ENCODE results near the gene DMGDH. TPM values are rescaled to one million over a fixed set of nuclear protein-coding genes. Genes with fewer than 3 reads are reported as not detected.

The DMGDH gene
- 1.3 TPM for polyA plus RNA-seq
- long read RNA-seq, donor 1: 0 reads
- long read RNA-seq, donor 2: 0 reads
- long read RNA-seq, donor 3, partial matches to known transcripts: 10 of 10 reads
- long read RNA-seq, donor 3, other reads (novel, unspliced or antisense): 0 of 10 reads
- long read RNA-seq, donor 4: 0 reads
- long read RNA-seq, donor 5: 0 reads
- long read RNA-seq, donor 6: 0 reads
- long read RNA-seq, donor 7: 0 reads
- long read RNA-seq, donor 8: 0 reads
- long read RNA-seq, donor 9: 0 reads
- long read RNA-seq, donor 10: 0 reads
- long read RNA-seq, donor 11: 0 reads

- H3K4me3 ChIP-seq (ENCODE audit: low read length): peak within 1 kb of the TSS; percentile 40
- peak; percentile 25 to 55 for DNase-seq
- peaks cover 4% of the 10 kb centered on the region for H3K27me3 ChIP-seq (ENCODE audit: control insufficient read depth, insufficient read depth, low read length)
- H3K9me3 ChIP-seq (ENCODE audit: control insufficient read depth, low read depth, low read length): peaks cover 6% of the 10 kb centered on the region
- WGBS (ENCODE audit: insufficient coverage, low lambda C conversion rate): no CpG with 5 or more reads among the region's 79 CpGs
- H3K4me1 ChIP-seq (ENCODE audit: control insufficient read depth, insufficient read depth, low read length): peaks cover 9% of the 10 kb centered on the region
- H3K36me3 ChIP-seq (ENCODE audit: control insufficient read depth, insufficient read depth, low read length): no peaks in the 10 kb centered on the region
- H3K27ac ChIP-seq (ENCODE audit: low read length): no peak within 1 kb of the TSS
Measured at GRCh38 chr5:79069488-79070349, at the start of gene DMGDH, which contains the start of gene BHMT2. DMGDH (minus strand) TSS chr5:79069674; CDS start chr5:79069620, 54 bp downstream. BHMT2 (plus strand) TSS chr5:79069767; CDS start chr5:79069783, 16 bp downstream.

GRCh38 chr5:79112703-79113058 is 43.2 kb upstream of the DMGDH start:
- Histone ChIP-seq H3K4me3 (ENCODE audit: low read length) (no peak overlapping the region), H3K36me3 (ENCODE audit: control insufficient read depth, insufficient read depth, low read length) (no peaks in the 10 kb centered on the region), H3K9me3 (ENCODE audit: control insufficient read depth, low read depth, low read length) (peaks cover 9% of the 10 kb centered on the region), H3K27ac (ENCODE audit: low read length) (no peak overlapping the region), H3K4me1 (ENCODE audit: control insufficient read depth, insufficient read depth, low read length) (peaks cover 12% of the 10 kb centered on the region), H3K27me3 (ENCODE audit: control insufficient read depth, insufficient read depth, low read length) (peaks cover 31% of the 10 kb centered on the region)
- no peak for DNase-seq
- WGBS (ENCODE audit: insufficient coverage, low lambda C conversion rate): no CpG with 5 or more reads among the region's 5 CpGs

- H3K4me3 ChIP-seq (ENCODE audit: low read length): peak overlapping the region; percentile 26
- WGBS (ENCODE audit: insufficient coverage, low lambda C conversion rate): 60% methylated on average over 2 of the region's 39 CpGs
- H3K9me3 ChIP-seq (ENCODE audit: control insufficient read depth, low read depth, low read length): peaks cover 9% of the 10 kb centered on the region
- H3K27ac ChIP-seq (ENCODE audit: low read length): no peak overlapping the region
- no peak for DNase-seq
- H3K36me3 ChIP-seq (ENCODE audit: control insufficient read depth, insufficient read depth, low read length): no peaks in the 10 kb centered on the region
- peaks cover 31% of the 10 kb centered on the region for H3K27me3 ChIP-seq (ENCODE audit: control insufficient read depth, insufficient read depth, low read length)
- peaks cover 16% of the 10 kb centered on the region for H3K4me1 ChIP-seq (ENCODE audit: control insufficient read depth, insufficient read depth, low read length)
Measured at GRCh38 chr5:79111960-79112702, 42.7 kb upstream of the DMGDH start.

DNA sequence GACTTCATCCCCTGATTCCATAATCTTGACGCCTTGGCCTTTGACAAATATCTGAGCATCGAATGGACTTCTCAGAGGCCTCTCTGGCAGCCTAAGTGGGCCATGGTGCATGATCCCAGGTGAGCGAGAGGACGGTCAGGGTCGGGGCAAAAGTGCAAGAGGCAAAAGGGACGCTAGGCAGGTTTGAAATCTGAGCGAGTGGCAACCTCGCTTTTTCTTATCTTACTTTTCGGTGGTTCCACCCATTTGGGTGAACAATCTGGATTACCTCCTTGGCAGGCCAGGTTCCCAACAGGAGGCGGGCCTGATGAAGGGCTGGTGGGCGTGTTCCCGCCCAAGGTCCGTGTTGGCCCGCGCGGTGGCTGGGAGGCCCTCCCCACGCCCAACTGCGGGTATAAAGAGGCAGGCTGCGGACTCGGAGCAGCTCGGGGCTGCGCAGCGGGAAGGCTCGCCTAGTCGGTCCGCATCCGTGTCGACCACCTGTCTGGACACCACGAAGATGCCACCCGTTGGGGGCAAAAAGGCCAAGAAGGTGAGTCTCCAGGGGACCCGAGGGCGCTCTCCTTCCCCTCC is 42.0 kb upstream of the DMGDH start, which contains the start of gene BHMT:
Gene BHMT (plus strand): TSS at position 423 of the 573 bp plus-strand sequence. CDS start 77 bp downstream, at position 500.
- no peak for DNase-seq
- WGBS (ENCODE audit: insufficient coverage, low lambda C conversion rate): no CpG with 5 or more reads among the region's 32 CpGs

DNA sequence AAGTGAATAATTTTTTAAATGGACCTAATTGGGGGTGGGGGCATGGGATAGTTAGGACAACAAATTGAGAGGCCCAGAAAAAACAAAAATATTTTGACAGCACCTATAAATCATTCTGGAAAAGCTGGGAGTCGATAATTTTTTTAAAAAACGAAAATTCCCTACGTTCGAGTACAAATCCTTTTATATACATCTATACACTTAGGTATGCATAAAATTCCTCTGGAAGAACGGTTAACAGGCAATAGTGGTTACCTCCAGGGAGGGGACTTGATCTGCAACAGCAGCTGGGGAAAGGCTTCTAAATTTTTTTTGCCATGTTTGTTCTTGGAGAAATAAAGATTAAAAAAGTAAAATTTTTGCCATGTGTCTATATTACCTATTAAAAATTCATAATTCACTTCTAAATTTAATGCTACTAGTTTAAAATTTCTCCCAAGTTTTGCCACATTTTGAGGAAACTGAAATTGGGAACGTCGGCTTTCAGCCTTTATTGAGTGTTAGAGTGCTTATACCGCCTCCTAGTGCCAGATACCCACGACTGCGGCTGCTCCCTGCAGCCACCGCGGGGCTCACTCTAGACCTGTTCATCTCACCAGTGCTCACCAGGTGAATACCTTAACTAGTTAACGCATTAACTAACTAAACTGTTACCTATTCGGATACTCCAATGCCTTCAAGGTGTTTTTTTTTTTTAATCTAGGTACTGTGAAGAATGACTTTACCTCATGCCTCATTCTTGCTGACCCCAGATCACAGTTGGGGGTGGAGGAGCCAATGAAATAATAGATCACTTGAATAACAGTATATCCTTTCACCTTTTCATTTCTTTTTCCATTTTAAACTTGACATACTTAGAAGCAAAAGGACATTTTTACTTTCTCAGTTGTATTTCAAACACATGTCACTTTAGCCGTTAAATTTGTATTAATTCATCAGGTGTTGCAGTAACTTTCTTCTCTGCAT is 40.3 kb upstream of the DMGDH start:
- no peaks in the 10 kb centered on the region for H3K36me3 ChIP-seq (ENCODE audit: control insufficient read depth, insufficient read depth, low read length)
- 88% methylated on average over 5 of the region's 15 CpGs for WGBS (ENCODE audit: insufficient coverage, low lambda C conversion rate)
- peaks cover 29% of the 10 kb centered on the region for H3K27me3 ChIP-seq (ENCODE audit: control insufficient read depth, insufficient read depth, low read length)
- H3K4me3 ChIP-seq (ENCODE audit: low read length): no peak overlapping the region
- no peak overlapping the region for H3K27ac ChIP-seq (ENCODE audit: low read length)
- DNase-seq: no peak
- peaks cover 9% of the 10 kb centered on the region for H3K9me3 ChIP-seq (ENCODE audit: control insufficient read depth, low read depth, low read length)
- peaks cover 20% of the 10 kb centered on the region for H3K4me1 ChIP-seq (ENCODE audit: control insufficient read depth, insufficient read depth, low read length)

More for the DNA sequence above, 42.0 kb upstream of the DMGDH start, which contains the start of gene BHMT:
- H3K4me1 ChIP-seq (ENCODE audit: control insufficient read depth, insufficient read depth, low read length): peaks cover 19% of the 10 kb centered on the region
- H3K4me3 ChIP-seq (ENCODE audit: low read length): peak within 1 kb of the TSS; percentile 26
- peaks cover 31% of the 10 kb centered on the region for H3K27me3 ChIP-seq (ENCODE audit: control insufficient read depth, insufficient read depth, low read length)
- no peaks in the 10 kb centered on the region for H3K36me3 ChIP-seq (ENCODE audit: control insufficient read depth, insufficient read depth, low read length)
- peaks cover 9% of the 10 kb centered on the region for H3K9me3 ChIP-seq (ENCODE audit: control insufficient read depth, low read depth, low read length)
- no peak within 1 kb of the TSS for H3K27ac ChIP-seq (ENCODE audit: low read length)

DNA sequence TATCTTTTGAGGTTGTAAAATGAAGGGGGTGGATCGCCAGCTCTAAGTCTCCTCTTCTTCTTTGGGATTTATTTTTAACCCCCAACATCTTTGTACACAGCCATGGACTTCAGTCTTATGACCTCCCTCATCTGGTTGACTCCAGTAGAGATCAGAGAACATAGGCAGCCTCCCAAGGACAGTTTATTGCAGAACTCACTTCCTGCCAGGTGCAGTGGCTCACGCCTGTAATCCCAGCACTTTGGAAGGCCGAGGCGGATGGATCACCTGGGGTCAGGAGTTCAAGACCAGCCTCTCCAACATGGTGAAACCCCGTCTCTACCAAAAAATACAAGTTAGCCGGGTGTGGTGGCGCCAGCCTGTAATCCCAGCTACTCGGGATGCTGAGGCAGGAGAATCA is 39.3 kb upstream of the DMGDH start:
- no CpG with 5 or more reads among the region's 8 CpGs for WGBS (ENCODE audit: insufficient coverage, low lambda C conversion rate)
- peak in 1 of 2 donors; percentile 39 for DNase-seq
- H3K27ac ChIP-seq (ENCODE audit: low read length): peak overlapping the region; percentile 70

GRCh38 chr5:79108086-79108485 is 38.6 kb upstream of the DMGDH start:
- peaks cover 24% of the 10 kb centered on the region for H3K27me3 ChIP-seq (ENCODE audit: control insufficient read depth, insufficient read depth, low read length)
- peaks cover 9% of the 10 kb centered on the region for H3K9me3 ChIP-seq (ENCODE audit: control insufficient read depth, low read depth, low read length)
- DNase-seq: no peak
- WGBS (ENCODE audit: insufficient coverage, low lambda C conversion rate): no CpG with 5 or more reads among the region's 3 CpGs
- peak overlapping the region; percentile 70 for H3K27ac ChIP-seq (ENCODE audit: low read length)
- H3K36me3 ChIP-seq (ENCODE audit: control insufficient read depth, insufficient read depth, low read length): no peaks in the 10 kb centered on the region
- H3K4me1 ChIP-seq (ENCODE audit: control insufficient read depth, insufficient read depth, low read length): peaks cover 20% of the 10 kb centered on the region
- H3K4me3 ChIP-seq (ENCODE audit: low read length): no peak overlapping the region

More for the DNA sequence above, 39.3 kb upstream of the DMGDH start:
- H3K9me3 ChIP-seq (ENCODE audit: control insufficient read depth, low read depth, low read length): peaks cover 9% of the 10 kb centered on the region
- H3K36me3 ChIP-seq (ENCODE audit: control insufficient read depth, insufficient read depth, low read length): no peaks in the 10 kb centered on the region
- H3K27me3 ChIP-seq (ENCODE audit: control insufficient read depth, insufficient read depth, low read length): peaks cover 27% of the 10 kb centered on the region
- no peak overlapping the region for H3K4me3 ChIP-seq (ENCODE audit: low read length)
- H3K4me1 ChIP-seq (ENCODE audit: control insufficient read depth, insufficient read depth, low read length): peaks cover 20% of the 10 kb centered on the region

DNA sequence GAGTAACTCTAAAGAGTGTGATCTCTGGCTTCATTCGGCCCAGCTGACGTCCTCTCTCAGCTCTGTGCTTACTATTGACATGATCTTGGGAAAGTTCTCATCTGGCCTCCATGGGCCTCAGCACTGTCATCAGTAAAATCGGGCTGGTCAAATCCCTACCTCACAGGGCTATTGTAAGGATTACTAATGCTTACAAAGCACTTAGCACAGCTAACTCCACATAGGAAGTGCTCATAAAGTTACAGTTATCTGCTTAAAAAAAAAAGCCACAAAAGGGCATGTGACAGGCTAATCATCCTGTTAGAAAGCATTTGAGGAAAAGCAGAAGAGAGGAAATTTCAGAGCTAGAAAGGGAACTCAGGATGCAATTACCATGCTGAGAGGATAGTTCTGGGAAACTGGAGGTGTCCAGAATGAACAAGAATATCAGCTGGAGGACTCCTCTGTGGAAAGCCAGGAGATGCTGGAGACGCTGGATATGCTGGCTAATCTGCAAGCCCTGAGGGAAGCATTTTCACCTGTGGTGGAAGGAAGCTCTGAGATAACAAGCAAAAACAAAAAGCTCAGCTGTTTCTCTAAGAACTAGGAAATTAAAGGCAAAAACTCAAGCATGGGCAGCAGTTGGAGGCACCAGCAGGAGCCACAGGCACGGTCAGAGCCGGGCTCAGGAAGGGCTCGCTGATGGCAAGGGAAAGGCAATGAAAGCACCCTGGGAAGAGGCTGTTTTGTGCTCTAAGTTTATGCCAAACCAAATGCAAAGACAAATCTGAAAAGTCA is 37.7 kb upstream of the DMGDH start:
- no peak overlapping the region for H3K4me3 ChIP-seq (ENCODE audit: low read length)
- WGBS (ENCODE audit: insufficient coverage, low lambda C conversion rate): 60% methylated on average over 1 of the region's 7 CpGs
- H3K36me3 ChIP-seq (ENCODE audit: control insufficient read depth, insufficient read depth, low read length): no peaks in the 10 kb centered on the region
- peaks cover 7% of the 10 kb centered on the region for H3K9me3 ChIP-seq (ENCODE audit: control insufficient read depth, low read depth, low read length)
- peak; percentile 43 to 74 for DNase-seq
- peaks cover 20% of the 10 kb centered on the region for H3K4me1 ChIP-seq (ENCODE audit: control insufficient read depth, insufficient read depth, low read length)
- H3K27me3 ChIP-seq (ENCODE audit: control insufficient read depth, insufficient read depth, low read length): peaks cover 15% of the 10 kb centered on the region
- H3K27ac ChIP-seq (ENCODE audit: low read length): peak overlapping the region; percentile 70
